ENCODE measurements around the gene MTCL1.

MTCL1 gene

GRCh38 chr18:8821531-8821930 is 116.2 kb downstream of the MTCL1 start:
- TF ChIP-seq CEBPB (IDR thresholded peaks at IDR 0.05), result no peak
- no peak for TF ChIP-seq TEAD4 (IDR thresholded peaks at IDR 0.05)
- TF ChIP-seq RAD21 (IDR thresholded peaks at IDR 0.05; ENCODE audit: low read depth), result no peak
- TF ChIP-seq NFIC (IDR thresholded peaks at IDR 0.05), result no peak
- no peak for TF ChIP-seq USF1 (IDR thresholded peaks at IDR 0.05)
- TF ChIP-seq YY1 (IDR thresholded peaks at IDR 0.05; ENCODE audit: low read depth), result no peak
- TF ChIP-seq TAF1 (IDR thresholded peaks at IDR 0.05; ENCODE audit: low read depth), result no peak
- TF ChIP-seq REST (IDR thresholded peaks at IDR 0.05; ENCODE audit: low read depth), result no peak
- no peak for TF ChIP-seq EGR1 (IDR thresholded peaks at IDR 0.05)
- TF ChIP-seq CREB1 (IDR thresholded peaks at IDR 0.05; ENCODE audit: low read depth), result no peak
- TF ChIP-seq EP300 (IDR thresholded peaks at IDR 0.05; ENCODE audit: borderline replicate concordance), result no peak
- TF ChIP-seq TCF12 (IDR thresholded peaks at IDR 0.05; ENCODE audit: low read depth), result no peak
- no peak for TF ChIP-seq MAX (IDR thresholded peaks at IDR 0.05)
- TF ChIP-seq ZBTB7A (IDR thresholded peaks at IDR 0.05; ENCODE audit: low read depth), result no peak
- no peak for TF ChIP-seq FOXM1 (IDR thresholded peaks at IDR 0.05; ENCODE audit: borderline replicate concordance, low read depth)

GRCh38 chr18:8822643-8823042 is 117.3 kb downstream of the MTCL1 start:
- TF ChIP-seq YY1 (IDR thresholded peaks at IDR 0.05; ENCODE audit: low read depth) (no peak), ZBTB7A (IDR thresholded peaks at IDR 0.05; ENCODE audit: low read depth) (no peak), CEBPB (IDR thresholded peaks at IDR 0.05) (no peak), RAD21 (IDR thresholded peaks at IDR 0.05; ENCODE audit: low read depth) (no peak), REST (IDR thresholded peaks at IDR 0.05; ENCODE audit: low read depth) (no peak), USF1 (IDR thresholded peaks at IDR 0.05) (no peak), NFIC (IDR thresholded peaks at IDR 0.05) (no peak), TAF1 (IDR thresholded peaks at IDR 0.05; ENCODE audit: low read depth) (no peak), CREB1 (IDR thresholded peaks at IDR 0.05; ENCODE audit: low read depth) (no peak), TEAD4 (IDR thresholded peaks at IDR 0.05) (no peak), FOXM1 (IDR thresholded peaks at IDR 0.05; ENCODE audit: borderline replicate concordance, low read depth) (no peak), MAX (IDR thresholded peaks at IDR 0.05) (no peak), TCF12 (IDR thresholded peaks at IDR 0.05; ENCODE audit: low read depth) (no peak), EP300 (IDR thresholded peaks at IDR 0.05; ENCODE audit: borderline replicate concordance) (no peak), EGR1 (IDR thresholded peaks at IDR 0.05) (no peak)

GRCh38 chr18:8823530-8823929 is 118.2 kb downstream of the MTCL1 start:
- TF ChIP-seq EGR1 (IDR thresholded peaks at IDR 0.05) (no peak), CREB1 (IDR thresholded peaks at IDR 0.05; ENCODE audit: low read depth) (no peak), REST (IDR thresholded peaks at IDR 0.05; ENCODE audit: low read depth) (no peak), NFIC (IDR thresholded peaks at IDR 0.05) (no peak), YY1 (IDR thresholded peaks at IDR 0.05; ENCODE audit: low read depth) (no peak), FOXM1 (IDR thresholded peaks at IDR 0.05; ENCODE audit: borderline replicate concordance, low read depth) (no peak), RAD21 (IDR thresholded peaks at IDR 0.05; ENCODE audit: low read depth) (no peak), TCF12 (IDR thresholded peaks at IDR 0.05; ENCODE audit: low read depth) (no peak), MAX (IDR thresholded peaks at IDR 0.05) (no peak), CEBPB (IDR thresholded peaks at IDR 0.05) (no peak), EP300 (IDR thresholded peaks at IDR 0.05; ENCODE audit: borderline replicate concordance) (no peak), TEAD4 (IDR thresholded peaks at IDR 0.05) (no peak), USF1 (IDR thresholded peaks at IDR 0.05) (no peak), ZBTB7A (IDR thresholded peaks at IDR 0.05; ENCODE audit: low read depth) (no peak), TAF1 (IDR thresholded peaks at IDR 0.05; ENCODE audit: low read depth) (no peak)

Measured in Ishikawa (cell line).